Tibial artery (tissue), 4 donors: Measurements from ENCODE around the gene SETMAR.

Source experiments
- DNase-seq, 2 donors: peaks; one replicate each; pipeline ENCODE4 v3.0.0-alpha.2; 2019
- H3K27ac ChIP-seq, 2 donors: fragments of 200-600 bp; sonication (generic) in 1 of 2; 1 replicate in 1 of 2; 2 replicates in 1 of 2; pipeline ENCODE4 v1.5.1; 2018 to 2019; ENCODE audit warnings: mild to moderate bottlenecking in 1 of 2
- H3K27me3 ChIP-seq, 2 donors: fragments of 200-600 bp; sonication (generic) in 1 of 2; one replicate each; pipeline versions ENCODE4 v1.5.1 to v1.6.0; 2016 to 2019
- H3K36me3 ChIP-seq, 3 donors: fragments of 200-600 bp; sonication (generic) in 2 of 3; one replicate each; pipeline ENCODE4 v1.5.1; 2016 to 2019; ENCODE audit warnings: mild to moderate bottlenecking in 2 of 3
- H3K4me1 ChIP-seq, 4 donors: fragments of 200-600 bp; sonication (generic) in 2 of 4; 1 replicate in 3 of 4; 2 replicates in 1 of 4; pipeline ENCODE4 v1.5.1; 2016 to 2019
- H3K4me3 ChIP-seq, 2 donors: fragments of 200-600 bp; sonication (generic) in 1 of 2; 1 replicate in 1 of 2; 2 replicates in 1 of 2; pipeline ENCODE4 v1.5.1; 2018 to 2019; ENCODE audit warnings: mild to moderate bottlenecking in 2 of 2
- H3K9me3 ChIP-seq, 3 donors: fragments of 200-600 bp; sonication (generic) in 1 of 3; one replicate each; pipeline ENCODE4 v1.5.1; 2016 to 2019
- CTCF ChIP-seq, 2 experiments: fragments of 200-600 bp in 1 of 2; fragments of 450-650 bp in 1 of 2; IDR thresholded peaks; one replicate each; pipeline ENCODE4 v1.5.1; 2017 to 2019; ENCODE audit warnings: antibody characterized with exemption in 2 of 2, mild to moderate bottlenecking in 1 of 2, moderate library complexity in 1 of 2
- intact Hi-C: fragments of 100-400 bp; cut with DNase I; formaldehyde crosslinking; loops from one replicate; pipeline ENCODE4 v1.15.0; 2023; ENCODE audit warnings: low total_unique reads

Gene SETMAR

GRCh38 chr3:4359805-4360502 is 56.8 kb downstream of the SETMAR start:
- intact Hi-C loops, result loop anchor here (5.0 to 10.0 kb wide), 2 partner anchors 52 to 115 kb away; no protein-coding TSS in a partner anchor

GRCh38 chr3:4360817-4361216 is 57.6 kb downstream of the SETMAR start:
- intact Hi-C loops, result no loop called here
- Histone ChIP-seq H3K27me3 (no peaks in the 10 kb centered on the region), H3K9me3 (no peaks in the 10 kb centered on the region), H3K4me3 (no peak overlapping the region), H3K27ac (no peak overlapping the region), H3K4me1 (peaks cover 0 to 18% (median 2%) of the 10 kb centered on the region in 4 donors), H3K36me3 (peaks cover 0 to 9% (median 4%) of the 10 kb centered on the region in 3 donors)
- no peak for DNase-seq
- no peak for TF ChIP-seq CTCF (IDR thresholded peaks at IDR 0.05)

More at GRCh38 chr3:4359805-4360502, 56.8 kb downstream of the SETMAR start:
- no peak for DNase-seq
- peaks cover 0 to 9% (median 4%) of the 10 kb centered on the region in 3 donors for H3K36me3 ChIP-seq
- no peaks in the 10 kb centered on the region for H3K27me3 ChIP-seq
- peaks cover 0 to 22% (median 2%) of the 10 kb centered on the region in 4 donors for H3K4me1 ChIP-seq
- no peak for TF ChIP-seq CTCF (IDR thresholded peaks at IDR 0.05)
- H3K27ac ChIP-seq, result no peak overlapping the region
- no peak overlapping the region for H3K4me3 ChIP-seq
- H3K9me3 ChIP-seq, result no peaks in the 10 kb centered on the region

- no peak for DNase-seq
- H3K4me3 ChIP-seq, result no peak overlapping the region
- peaks cover 0 to 8% (median 0%) of the 10 kb centered on the region in 4 donors for H3K4me1 ChIP-seq
- H3K9me3 ChIP-seq, result no peaks in the 10 kb centered on the region
- peaks cover 0 to 9% (median 4%) of the 10 kb centered on the region in 3 donors for H3K36me3 ChIP-seq
- H3K27ac ChIP-seq, result no peak overlapping the region
- no peak for TF ChIP-seq CTCF (IDR thresholded peaks at IDR 0.05)
- H3K27me3 ChIP-seq, result no peaks in the 10 kb centered on the region
- intact Hi-C loops, result no loop called here
Measured at GRCh38 chr3:4362523-4362922, 59.4 kb downstream of the SETMAR start.
